A549 (cell line): ENCODE data around the gene PRR23E. TPM values are rescaled to one million over a fixed set of nuclear protein-coding genes. Genes with fewer than 3 reads are reported as not detected.

Experiments
- ATAC-seq, 2 experiments: fragments of 200-7000 bp in 1 of 2; fragments of >200 bp in 1 of 2; cut with Nextera tagmentation in 1 of 2; cut with Tn5 transposase in 1 of 2; 3 replicates each; pipeline versions ENCODE4 v1.8.0 to v1.9.1; 2018 to 2020; ENCODE audit warnings: mild to moderate bottlenecking in 1 of 2, moderate library complexity in 1 of 2
- CTCF ChIA-PET: fragments of 300-600 bp; sonication (Branson Sonifier 250); formaldehyde crosslinking; extraction: SDS; loops from one replicate; lab custom pipeline; 2021; ENCODE audit warnings: antibody characterized with exemption, inconsistent platforms; lab: Yijun Ruan, JAX
- POLR2A ChIA-PET: fragments of 350-600 bp; formaldehyde crosslinking; extraction: SDS; loops from one replicate; lab custom pipeline; 2021; ENCODE audit warnings: antibody characterized with exemption, inconsistent platforms; lab: Yijun Ruan, JAX
- DNase-seq, 2 experiments: peaks; one replicate each; pipeline versions ENCODE4 v3.0.0 to v3.0.0-alpha.2; 2011 to 2016; ENCODE audit warnings: low read depth in 1 of 2, low spot score in 1 of 2
- FAIRE-seq: peaks from 2 replicates; lab custom pipeline; 2011; peaks lifted over from hg19 to GRCh38; lab: Jason Lieb, UNC
- H3K27ac ChIP-seq, 2 experiments: fragments of >200 bp; sonication (Bioruptor Twin); formaldehyde crosslinking; 3 replicates each; pipeline ENCODE4 v1.5.1; 2016 to 2017
- H3K4me1 ChIP-seq: fragments of >200 bp; sonication (Bioruptor Twin); formaldehyde crosslinking; 3 replicates; pipeline ENCODE4 v1.6.1; 2016
- H3K4me2 ChIP-seq: fragments of >200 bp; sonication (Bioruptor Twin); formaldehyde crosslinking; 3 replicates; pipeline ENCODE4 v1.6.1; 2016
- H3K4me3 ChIP-seq: fragments of >200 bp; sonication (Bioruptor Twin); formaldehyde crosslinking; 3 replicates; pipeline ENCODE4 v1.5.1; 2016
- H3K9me3 ChIP-seq: fragments of >200 bp; sonication (Bioruptor Twin); formaldehyde crosslinking; 3 replicates; pipeline ENCODE4 v1.6.1; 2016
- ATOH8 ChIP-seq: fragments of 250-450 bp; sonication (Bioruptor Pico); IDR thresholded peaks from 2 replicates; pipeline ENCODE4 v1.5.0; 2020; ENCODE audit warnings: low read depth, mild to moderate bottlenecking, moderate library complexity
- CBX8 ChIP-seq: fragments of 200-600 bp; sonication (generic); IDR thresholded peaks from 2 replicates; pipeline ENCODE4 v1.6.1; 2016
- CEBPB ChIP-seq, 2 experiments: fragments of >200 bp in 1 of 2; sonication (Bioruptor Twin) in 1 of 2; formaldehyde crosslinking in 1 of 2; IDR thresholded peaks; 2 replicates each; pipeline ENCODE4 v1.6.1; 2012 to 2016
- CTCF ChIP-seq: fragments of >200 bp; sonication (Bioruptor Twin); formaldehyde crosslinking; IDR thresholded peaks from 3 replicates; pipeline ENCODE4 v1.5.1; 2016
- EHMT2 ChIP-seq: fragments of 200-600 bp; sonication (generic); IDR thresholded peaks from 2 replicates; pipeline ENCODE4 v1.6.1; 2016; ENCODE audit warnings: antibody characterized with exemption, low read depth, mild to moderate bottlenecking, moderate library complexity
- EP300 ChIP-seq, 2 experiments: fragments of >200 bp; sonication (Bioruptor Twin); formaldehyde crosslinking; IDR thresholded peaks; 2 replicates in 1 of 2; 3 replicates in 1 of 2; pipeline ENCODE4 v1.6.1; 2016 to 2017
- FOSB ChIP-seq: fragments of 250-450 bp; sonication (Bioruptor Pico); IDR thresholded peaks from 2 replicates; pipeline ENCODE4 v1.5.0; 2020; ENCODE audit warnings: mild to moderate bottlenecking, moderate library complexity
- GATA3 ChIP-seq: IDR thresholded peaks from 2 replicates; pipeline ENCODE4 v1.6.1; 2012; ENCODE audit warnings: borderline replicate concordance
- HOXB13 ChIP-seq: fragments of 250-450 bp; sonication (Bioruptor Pico); IDR thresholded peaks from 2 replicates; pipeline ENCODE4 v1.5.0; 2020; ENCODE audit warnings: low read depth, mild to moderate bottlenecking, moderate library complexity
- KDM1A ChIP-seq: fragments of 200-600 bp; sonication (generic); IDR thresholded peaks from 2 replicates; pipeline ENCODE4 v1.6.1; 2016; ENCODE audit warnings: low read depth, mild to moderate bottlenecking
- KDM5A ChIP-seq: fragments of 200-600 bp; sonication (generic); IDR thresholded peaks from 2 replicates; pipeline ENCODE4 v1.6.1; 2016; ENCODE audit warnings: antibody characterized with exemption, mild to moderate bottlenecking
- MAZ ChIP-seq: fragments of 150-350 bp; IDR thresholded peaks from 2 replicates; pipeline ENCODE4 v1.6.1; 2014; ENCODE audit warnings: antibody characterized with exemption, low read depth, low read length, borderline replicate concordance
- MYC ChIP-seq: IDR thresholded peaks from 2 replicates; pipeline ENCODE4 v1.6.1; 2012; ENCODE audit warnings: mild to moderate bottlenecking, inconsistent platforms, low read length, improper control_type of control experiment, borderline replicate concordance
- NR3C1 ChIP-seq: fragments of >200 bp; sonication (Bioruptor Twin); formaldehyde crosslinking; IDR thresholded peaks from 3 replicates; pipeline ENCODE4 v1.6.1; 2017
- RAD21 ChIP-seq, 2 experiments: fragments of >200 bp in 1 of 2; sonication (Bioruptor Twin) in 1 of 2; formaldehyde crosslinking in 1 of 2; IDR thresholded peaks in 1 of 2; conservative IDR thresholded peaks in 1 of 2; 2 replicates in 1 of 2; 3 replicates in 1 of 2; pipeline ENCODE4 v1.6.1; 2012 to 2018; ENCODE audit warnings: inconsistent platforms in 1 of 2
- REST ChIP-seq: fragments of 200-600 bp; sonication (generic); IDR thresholded peaks from 2 replicates; pipeline ENCODE4 v1.6.1; 2016; ENCODE audit warnings: antibody characterized with exemption, mild to moderate bottlenecking, moderate library complexity
- TFCP2L1 ChIP-seq: fragments of 250-450 bp; sonication (Bioruptor Pico); IDR thresholded peaks from 2 replicates; pipeline ENCODE4 v1.5.0; 2021; ENCODE audit warnings: mild to moderate bottlenecking
- USF2 ChIP-seq: fragments of 450-650 bp; IDR thresholded peaks from 2 replicates; pipeline ENCODE4 v1.6.1; 2014; ENCODE audit warnings: antibody characterized with exemption
- ZNF302 ChIP-seq: fragments of 250-450 bp; sonication (Bioruptor Pico); IDR thresholded peaks from 2 replicates; pipeline ENCODE4 v1.9.0; 2021; ENCODE audit warnings: inconsistent platforms, mild to moderate bottlenecking, moderate library complexity
- WGBS: methylation state at CpG from one replicate; pipeline ENCODE4 v1.1.6; 2017; ENCODE audit errors: missing lambda C conversion rate; 5-methylcytosine and 5-hydroxymethylcytosine counted together
- polyA plus RNA-seq, 4 experiments: library from polyadenylated mRNA; depleted of rRNA in 3 of 4; stranded (reverse); fragments of >200 nt; fragmentation: RNase III in 1 of 4; extraction: RNeasy Plus Mini Kit Qiagen cat#74134 plus additional on column Dnase treatment in 1 of 4; gene quantifications; 2 replicates in 3 of 4; 3 replicates in 1 of 4; pipeline ENCODE4 v1.2.3, GENCODE V29; 2011 to 2017
- TF ChIP-seq, protein P1 (sequence below): fragments of 250-450 bp; sonication (Bioruptor Pico); IDR thresholded peaks from 2 replicates; pipeline ENCODE4 v1.5.0; 2021; ENCODE audit warnings: mild to moderate bottlenecking, moderate library complexity, borderline replicate concordance
- TF ChIP-seq, protein P2 (sequence below): fragments of >200 bp; sonication (Bioruptor Twin); formaldehyde crosslinking; IDR thresholded peaks from 3 replicates; pipeline ENCODE4 v1.6.1; 2016
- TF ChIP-seq, protein P3 (sequence below): IDR thresholded peaks from 2 replicates; pipeline ENCODE4 v1.6.1; 2012

Gene PRR23E
- polyA plus RNA-seq, 2 of the 4 experiments (the other 2 are of a cell fraction): not detected

DNA sequence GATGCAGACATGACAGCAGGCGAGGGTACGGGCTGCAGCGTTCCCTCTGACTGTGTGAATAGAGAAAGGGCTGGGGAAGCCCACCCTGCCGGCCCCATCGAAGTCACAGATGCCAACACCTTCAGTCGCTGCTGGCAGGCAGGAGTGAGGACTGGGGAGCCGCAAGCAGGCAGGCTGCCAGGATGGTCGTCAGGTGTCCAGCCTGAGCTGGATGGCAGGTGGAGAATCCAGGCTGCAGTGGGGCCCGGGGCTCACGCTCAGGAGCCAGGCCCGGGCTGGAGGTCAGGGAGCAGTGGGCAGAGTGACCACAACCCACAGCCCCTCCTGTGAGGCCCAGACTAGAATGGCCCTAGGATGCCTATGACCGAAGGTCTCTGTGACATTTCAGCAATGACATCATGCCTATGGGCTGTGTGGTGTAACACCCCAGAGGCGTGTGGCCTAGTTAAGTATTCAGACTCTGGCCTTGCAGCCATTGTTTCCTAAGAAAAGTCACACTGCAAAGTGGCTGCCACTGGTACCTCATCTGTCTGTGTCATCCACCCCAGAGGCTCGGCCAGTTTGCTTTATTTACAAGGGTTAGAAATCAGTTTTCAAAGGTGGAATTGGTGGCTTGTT is 15.7 kb downstream of the PRR23E start:
- ATAC-seq: no peak
- TF ChIP-seq MAZ (no peak), KDM5A (no peak), USF2 (no peak), HOXB13 (CRISPR knock-in tag) (no peak), CTCF (no peak), REST (no peak), EHMT2 (no peak), ZNF302 (no peak), GATA3 (no peak), CBX8 (no peak), EP300 (IDR thresholded peaks at IDR 0.05) (no peak)
- TF ChIP-seq, protein P1, sequence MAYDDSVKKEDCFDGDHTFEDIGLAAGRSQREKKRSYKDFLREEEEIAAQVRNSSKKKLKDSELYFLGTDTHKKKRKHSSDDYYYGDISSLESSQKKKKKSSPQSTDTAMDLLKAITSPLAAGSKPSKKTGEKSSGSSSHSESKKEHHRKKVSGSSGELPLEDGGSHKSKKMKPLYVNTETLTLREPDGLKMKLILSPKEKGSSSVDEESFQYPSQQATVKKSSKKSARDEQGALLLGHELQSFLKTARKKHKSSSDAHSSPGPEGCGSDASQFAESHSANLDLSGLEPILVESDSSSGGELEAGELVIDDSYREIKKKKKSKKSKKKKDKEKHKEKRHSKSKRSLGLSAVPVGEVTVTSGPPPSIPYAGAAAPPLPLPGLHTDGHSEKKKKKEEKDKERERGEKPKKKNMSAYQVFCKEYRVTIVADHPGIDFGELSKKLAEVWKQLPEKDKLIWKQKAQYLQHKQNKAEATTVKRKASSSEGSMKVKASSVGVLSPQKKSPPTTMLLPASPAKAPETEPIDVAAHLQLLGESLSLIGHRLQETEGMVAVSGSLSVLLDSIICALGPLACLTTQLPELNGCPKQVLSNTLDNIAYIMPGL (CRISPR knock-in tag): no peak
- TF ChIP-seq, protein P2, sequence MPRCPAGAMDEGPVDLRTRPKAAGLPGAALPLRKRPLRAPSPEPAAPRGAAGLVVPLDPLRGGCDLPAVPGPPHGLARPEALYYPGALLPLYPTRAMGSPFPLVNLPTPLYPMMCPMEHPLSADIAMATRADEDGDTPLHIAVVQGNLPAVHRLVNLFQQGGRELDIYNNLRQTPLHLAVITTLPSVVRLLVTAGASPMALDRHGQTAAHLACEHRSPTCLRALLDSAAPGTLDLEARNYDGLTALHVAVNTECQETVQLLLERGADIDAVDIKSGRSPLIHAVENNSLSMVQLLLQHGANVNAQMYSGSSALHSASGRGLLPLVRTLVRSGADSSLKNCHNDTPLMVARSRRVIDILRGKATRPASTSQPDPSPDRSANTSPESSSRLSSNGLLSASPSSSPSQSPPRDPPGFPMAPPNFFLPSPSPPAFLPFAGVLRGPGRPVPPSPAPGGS: no peak
- CTCF ChIA-PET: no interaction called here
- H3K4me2 ChIP-seq: no peak overlapping the region
- no peak for DNase-seq
- POLR2A ChIA-PET: no interaction called here
- no peak for FAIRE-seq
- H3K27ac ChIP-seq: no peak overlapping the region
- no peaks in the 10 kb centered on the region for H3K4me1 ChIP-seq
- WGBS: 54% methylated on average over 5 of the region's 14 CpGs
- no peaks in the 10 kb centered on the region for H3K9me3 ChIP-seq
- no peak overlapping the region for H3K4me3 ChIP-seq

DNA sequence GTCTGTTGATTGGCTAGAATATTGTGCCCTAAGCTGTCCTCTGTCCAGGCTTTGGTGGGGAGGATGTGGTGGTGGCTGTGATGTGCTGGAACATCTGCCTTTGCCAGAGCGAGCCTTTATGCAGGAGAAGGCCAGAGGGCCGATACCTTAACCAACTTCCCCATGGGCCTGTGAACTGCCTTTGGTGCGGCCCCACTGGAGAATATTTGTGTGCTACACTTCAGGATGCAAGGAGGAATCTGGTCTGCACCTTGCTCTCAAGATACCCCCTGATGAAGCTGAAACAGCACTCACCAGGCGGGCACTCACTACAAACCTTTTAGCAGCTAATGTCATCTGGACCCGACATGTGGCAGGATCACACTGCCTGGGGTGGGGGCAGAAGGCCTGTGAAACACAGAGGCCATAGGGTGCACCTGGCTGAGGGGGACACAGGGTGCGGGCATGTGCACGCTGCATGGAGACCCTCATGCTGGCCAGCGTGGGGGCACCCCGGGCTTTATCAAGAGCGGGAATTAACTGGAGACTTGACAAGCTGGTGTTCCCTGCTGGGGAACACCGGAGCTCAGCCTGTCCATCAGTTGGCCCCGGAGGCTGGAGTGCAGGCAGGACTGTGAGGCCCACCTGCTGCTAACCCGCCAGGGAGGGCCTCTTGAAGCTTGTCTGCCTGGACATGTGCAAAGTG is 16.4 kb downstream of the PRR23E start:
- no peak for ATAC-seq
- 37% methylated on average over 3 of the region's 13 CpGs for WGBS
- TF ChIP-seq KDM5A (no peak), MYC (no peak), CEBPB (IDR thresholded peaks at IDR 0.05) (no peak), KDM1A (no peak), RAD21 (conservative IDR thresholded peaks at IDR 0.05 in 1 of 2, IDR thresholded peaks at IDR 0.05 in 1 of 2) (no peak), NR3C1 (no peak), ATOH8 (CRISPR knock-in tag) (no peak), FOSB (no peak), CBX8 (no peak), TFCP2L1 (CRISPR knock-in tag) (no peak)
- TF ChIP-seq, protein P3, sequence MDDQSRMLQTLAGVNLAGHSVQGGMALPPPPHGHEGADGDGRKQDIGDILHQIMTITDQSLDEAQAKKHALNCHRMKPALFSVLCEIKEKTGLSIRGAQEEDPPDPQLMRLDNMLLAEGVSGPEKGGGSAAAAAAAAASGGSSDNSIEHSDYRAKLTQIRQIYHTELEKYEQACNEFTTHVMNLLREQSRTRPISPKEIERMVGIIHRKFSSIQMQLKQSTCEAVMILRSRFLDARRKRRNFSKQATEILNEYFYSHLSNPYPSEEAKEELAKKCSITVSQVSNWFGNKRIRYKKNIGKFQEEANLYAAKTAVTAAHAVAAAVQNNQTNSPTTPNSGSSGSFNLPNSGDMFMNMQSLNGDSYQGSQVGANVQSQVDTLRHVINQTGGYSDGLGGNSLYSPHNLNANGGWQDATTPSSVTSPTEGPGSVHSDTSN: no peak
- TF ChIP-seq, protein P2: no peak

More for the DNA sequence above, 16.4 kb downstream of the PRR23E start:
- Histone ChIP-seq H3K4me2 (no peak overlapping the region), H3K9me3 (no peaks in the 10 kb centered on the region), H3K27ac (no peak overlapping the region), H3K4me1 (no peaks in the 10 kb centered on the region), H3K4me3 (no peak overlapping the region)
- POLR2A ChIA-PET: no interaction called here
- DNase-seq (no peak), FAIRE-seq (no peak)
- CTCF ChIA-PET: no interaction called here
